ENCODE data around the gene GREB1.

The GREB1 gene

GRCh38 chr2:11562011-11562410, 28.2 kb downstream of the GREB1 start:
- Histone ChIP-seq H3K36me3 (ENCODE audit: control insufficient read depth in 2 of 2, insufficient read depth in 1 of 2, low read length in 2 of 2) (no peaks in the 10 kb centered on the region), H3K4me3 (ENCODE audit: low read depth, low read length) (no peak overlapping the region), H3K9me3 (ENCODE audit: control insufficient read depth, insufficient read depth, low read depth, low read length) (no peaks in the 10 kb centered on the region), H3K4me1 (ENCODE audit: control insufficient read depth, insufficient read depth, low read length) (no peaks in the 10 kb centered on the region), H3K27ac (ENCODE audit: extremely low read depth, low read depth, low read length) (no peak overlapping the region)
- ChIA-PET POLR2A (no interaction called here), CTCF (interaction anchor here (0.6 to 1.8 kb wide), 4 partner anchors 21 to 83 kb away, joined by 4 to 8 read pairs (median 6); partner anchors contain the start of gene GREB1)
- TF ChIP-seq YY1 (tag by site-specific recombination; IDR thresholded peaks at IDR 0.05) (no peak), ZNF169 (tag by site-specific recombination; IDR thresholded peaks at IDR 0.05) (no peak), ZNF544 (tag by site-specific recombination; IDR thresholded peaks at IDR 0.05) (no peak), REPIN1 (tag by site-specific recombination; IDR thresholded peaks at IDR 0.05; ENCODE audit: low read depth) (no peak), TSHZ1 (tag by site-specific recombination; IDR thresholded peaks at IDR 0.05; ENCODE audit: borderline replicate concordance) (no peak), SETDB1 (IDR thresholded peaks at IDR 0.05; ENCODE audit: insufficient read length, low read length) (no peak), ZNF555 (tag by site-specific recombination; conservative IDR thresholded peaks at IDR 0.05) (no peak), ZNF2 (tag by site-specific recombination; IDR thresholded peaks at IDR 0.05) (no peak), BCL6B (tag by site-specific recombination; IDR thresholded peaks at IDR 0.05) (no peak), ZNF488 (tag by site-specific recombination; IDR thresholded peaks at IDR 0.05) (no peak), ZNF837 (tag by site-specific recombination; IDR thresholded peaks at IDR 0.05) (no peak), KLF9 (tag by site-specific recombination; IDR thresholded peaks at IDR 0.05; ENCODE audit: low read depth) (no peak), ZNF280C (tag by site-specific recombination; IDR thresholded peaks at IDR 0.05) (no peak), ZNF830 (tag by site-specific recombination; IDR thresholded peaks at IDR 0.05; ENCODE audit: low read depth) (no peak), ZBTB17 (tag by site-specific recombination; IDR thresholded peaks at IDR 0.05) (no peak), PRDM10 (tag by site-specific recombination; IDR thresholded peaks at IDR 0.05) (no peak)
